Liver (tissue), 9 donors: ENCODE results near the gene FUT7. TPM values are rescaled to one million over a fixed set of nuclear protein-coding genes. Genes with fewer than 3 reads are reported as not detected.

Source experiments
- DNase-seq: peaks from one replicate; pipeline ENCODE4 v3.0.0-alpha.2; 2017; ENCODE audit warnings: low spot score
- H3K27ac ChIP-seq, 2 donors: one replicate each; pipeline ENCODE4 v1.7.0; 2013; ENCODE audit warnings: inconsistent platforms in 2 of 2, low read length in 2 of 2, control low read depth in 1 of 2, low read depth in 1 of 2, mild to moderate bottlenecking in 1 of 2
- H3K27me3 ChIP-seq, 4 donors: one replicate each; pipeline versions ENCODE4 v1.6.1 to v1.7.0; 2013; ENCODE audit warnings: low read length in 3 of 4, inconsistent platforms in 1 of 4, mild to moderate bottlenecking in 1 of 4, moderate library complexity in 1 of 4; ENCODE audit not compliant: control insufficient read depth in 4 of 4, insufficient read depth in 4 of 4
- H3K36me3 ChIP-seq, 4 donors: one replicate each; pipeline versions ENCODE4 v1.6.1 to v1.7.0; 2013; ENCODE audit warnings: low read length in 3 of 4, mild to moderate bottlenecking in 3 of 4, low read depth in 1 of 4, moderate library complexity in 1 of 4; ENCODE audit not compliant: control insufficient read depth in 4 of 4, insufficient read depth in 3 of 4
- H3K4me1 ChIP-seq, 4 donors: one replicate each; pipeline versions ENCODE4 v1.6.1 to v1.7.0; 2013; ENCODE audit warnings: low read length in 3 of 4, mild to moderate bottlenecking in 3 of 4, moderate library complexity in 1 of 4; ENCODE audit not compliant: control insufficient read depth in 4 of 4, insufficient read depth in 4 of 4
- H3K4me3 ChIP-seq, 3 donors: one replicate each; pipeline versions ENCODE4 v1.6.1 to v1.7.0; 2013; ENCODE audit warnings: low read length in 3 of 3, control low read depth in 1 of 3, low read depth in 1 of 3, mild to moderate bottlenecking in 1 of 3
- H3K9ac ChIP-seq, 2 donors: one replicate each; pipeline ENCODE4 v1.7.0; 2013; ENCODE audit warnings: low read length in 2 of 2, mild to moderate bottlenecking in 2 of 2, moderate library complexity in 2 of 2, control low read depth in 1 of 2, low read depth in 1 of 2
- H3K9me3 ChIP-seq, 4 donors: one replicate each; pipeline versions ENCODE4 v1.6.1 to v1.7.0; 2013; ENCODE audit warnings: low read length in 3 of 4; ENCODE audit not compliant: control insufficient read depth in 4 of 4
- ATF3 ChIP-seq: IDR thresholded peaks from 2 replicates; pipeline ENCODE4 v1.6.1; 2016; ENCODE audit warnings: antibody characterized with exemption
- EGR1 ChIP-seq, 2 donors: IDR thresholded peaks; 2 replicates each; pipeline ENCODE4 v1.6.1; 2016 to 2018; ENCODE audit warnings: antibody characterized with exemption in 2 of 2, low read depth in 2 of 2
- FOXA1 ChIP-seq: IDR thresholded peaks from 2 replicates; pipeline ENCODE4 v1.6.1; 2016; ENCODE audit warnings: antibody characterized with exemption
- HNF4A ChIP-seq, 2 donors: conservative IDR thresholded peaks; 2 replicates each; pipeline ENCODE4 v1.6.1; 2016; ENCODE audit warnings: antibody characterized with exemption in 2 of 2, mild to moderate bottlenecking in 2 of 2
- MAX ChIP-seq: IDR thresholded peaks from 2 replicates; pipeline ENCODE4 v1.6.1; 2016; ENCODE audit warnings: antibody characterized with exemption
- RAD21 ChIP-seq, 2 donors: IDR thresholded peaks; 2 replicates each; pipeline ENCODE4 v1.6.1; 2016; ENCODE audit warnings: antibody characterized with exemption in 2 of 2, mild to moderate bottlenecking in 2 of 2
- REST ChIP-seq: IDR thresholded peaks from 2 replicates; pipeline ENCODE4 v1.6.1; 2016; ENCODE audit warnings: antibody characterized with exemption, mild to moderate bottlenecking
- RXRA ChIP-seq, 2 donors: IDR thresholded peaks; 2 replicates each; pipeline ENCODE4 v1.6.1; 2017 to 2018; ENCODE audit warnings: antibody characterized with exemption in 2 of 2, mild to moderate bottlenecking in 1 of 2
- YY1 ChIP-seq: IDR thresholded peaks from 2 replicates; pipeline ENCODE4 v1.6.1; 2016; ENCODE audit warnings: antibody characterized with exemption, mild to moderate bottlenecking
- WGBS: extraction: QIAGEN DNeasy Blood & Tissue Kit; methylation state at CpG from one replicate; pipeline ENCODE4 v1.1.7; 2013; 5-methylcytosine and 5-hydroxymethylcytosine counted together
- polyA plus RNA-seq, 2 donors: library from polyadenylated mRNA; stranded (reverse) in 1 of 2; unstranded in 1 of 2; fragments of 200-250 nt in 1 of 2; fragments of >200 nt in 1 of 2; fragmentation: Nextera tagmentation in 1 of 2; extraction: Ambion mirVana in 1 of 2; gene quantifications; one replicate each; pipeline versions ENCODE4 v1.2.1 to v1.2.3, GENCODE V29; 2013 to 2015
- total RNA-seq, 2 donors: library from RNA; depleted of rRNA; stranded (reverse); fragments of >200 nt; gene quantifications; one replicate each; pipeline ENCODE4 v1.2.3, GENCODE V29; 2014
- donor health status: healthy.
- donor health status: healthy.
- donor health status: healthy.
- donor health status: healthy.
- donor health status: healthy.

The FUT7 gene
- total and polyA plus RNA-seq, 4 donors, result 0.14 to 0.67 (median 0.37) TPM; not detected in 1

- TF ChIP-seq REST (no peak), HNF4A (conservative IDR thresholded peaks at IDR 0.05) (no peak), FOXA1 (no peak)
Observed at GRCh38 chr9:137011907-137012675, 19.8 kb downstream of the FUT7 start (continued).

GRCh38 chr9:137011156-137011555 lies 20.7 kb downstream of the FUT7 start:
- Histone ChIP-seq H3K9me3 (no peaks in the 10 kb centered on the region), H3K4me1 (no peaks in the 10 kb centered on the region), H3K4me3 (no peak overlapping the region), H3K27ac (no peak overlapping the region), H3K36me3 (peaks cover 0 to 37% (median 15%) of the 10 kb centered on the region in 4 donors), H3K27me3 (no peaks in the 10 kb centered on the region), H3K9ac (no peak overlapping the region)
- no peak for TF ChIP-seq RAD21 (IDR thresholded peaks at IDR 0.05)
- TF ChIP-seq REST, result no peak
- no peak for TF ChIP-seq HNF4A (conservative IDR thresholded peaks at IDR 0.05)
- no peak for TF ChIP-seq EGR1 (IDR thresholded peaks at IDR 0.05; ENCODE audit: low read depth in 2 of 2)
- no peak for TF ChIP-seq YY1
- TF ChIP-seq ATF3, result no peak
- TF ChIP-seq MAX, result no peak
- TF ChIP-seq RXRA (IDR thresholded peaks at IDR 0.05), result no peak
- TF ChIP-seq FOXA1, result no peak
- DNase-seq, result no peak
- WGBS, result 95% methylated on average over 24 of the region's 24 CpGs
